ENCODE results near the gene DMXL2.

- no peak for TF ChIP-seq CTCF (IDR thresholded peaks at IDR 0.05; ENCODE audit: insufficient read depth, low read length, poor library complexity, severe bottlenecking)
- no peak for TF ChIP-seq EZH2phosphoT487 (conservative IDR thresholded peaks at IDR 0.05; ENCODE audit: low read length)
Observed at GRCh38 chr15:51550841-51551240, 71.7 kb downstream of the DMXL2 start.

All from SU-DHL-6 (cell line).